PFSK-1 (cell line): ENCODE results near the gene ALOX12B.

Source experiments
- FOXP2 ChIP-seq: optimal IDR thresholded peaks from 2 replicates; pipeline ENCODE3; 2011; ENCODE audit warnings: borderline replicate concordance, control low read depth, inconsistent platforms; ENCODE audit not compliant: insufficient read depth; ENCODE audit errors: extremely low read length, extremely low read depth
- POLR2AphosphoS5 ChIP-seq: IDR thresholded peaks from 2 replicates; pipeline ENCODE4 v1.6.1; 2012; ENCODE audit warnings: low read depth, mild to moderate bottlenecking, control low read depth, low read length, moderate library complexity
- REST ChIP-seq, 2 experiments: IDR thresholded peaks; 2 replicates each; pipeline versions ENCODE4 v1.6.1 to v1.8.0; 2011 to 2012; ENCODE audit warnings: low read depth in 2 of 2, low read length in 2 of 2, control low read depth in 1 of 2, inconsistent platforms in 1 of 2, mild to moderate bottlenecking in 1 of 2, moderate library complexity in 1 of 2; ENCODE audit not compliant: insufficient read depth in 1 of 2
- SIN3A ChIP-seq: IDR thresholded peaks from 2 replicates; pipeline ENCODE4 v1.6.1; 2012; ENCODE audit warnings: mild to moderate bottlenecking, low read length, moderate library complexity, borderline replicate concordance; ENCODE audit not compliant: insufficient read depth
- TAF1 ChIP-seq: IDR thresholded peaks from 2 replicates; pipeline ENCODE4 v1.6.1; 2012; ENCODE audit warnings: low read length, control low read depth, borderline replicate concordance; ENCODE audit not compliant: insufficient read depth

The ALOX12B gene

DNA sequence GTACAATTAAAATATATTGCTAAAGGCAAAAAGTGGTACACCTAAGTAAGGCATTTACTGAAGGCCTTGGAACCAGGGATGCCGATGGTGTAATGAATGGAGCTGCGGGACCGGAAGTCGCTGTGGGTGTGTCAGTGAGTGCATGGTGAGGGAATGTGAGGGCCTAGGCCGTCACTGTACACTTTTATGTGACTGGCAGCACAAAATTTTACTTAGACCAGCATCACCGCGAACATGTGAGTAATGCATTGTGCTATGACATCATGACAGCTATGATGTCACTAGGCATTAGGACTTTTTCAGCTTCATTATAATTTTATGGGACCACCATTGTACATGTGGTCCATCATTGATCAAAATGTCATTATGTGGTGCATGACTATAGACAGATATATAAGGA, 33.9 kb downstream of the ALOX12B start:
- TF ChIP-seq SIN3A (no peak), TAF1 (no peak), POLR2AphosphoS5 (no peak), FOXP2 (no peak), REST (IDR thresholded peaks at IDR 0.05; ENCODE audit: insufficient read depth in 1 of 2, low read depth in 2 of 2, low read length in 2 of 2) (no peak)

- TF ChIP-seq FOXP2 (no peak), REST (IDR thresholded peaks at IDR 0.05; ENCODE audit: insufficient read depth in 1 of 2, low read depth in 2 of 2, low read length in 2 of 2) (no peak), POLR2AphosphoS5 (no peak), SIN3A (no peak), TAF1 (no peak)
These were observed 35.0 kb downstream of the ALOX12B start for GRCh38 chr17:8052256-8053252.

DNA sequence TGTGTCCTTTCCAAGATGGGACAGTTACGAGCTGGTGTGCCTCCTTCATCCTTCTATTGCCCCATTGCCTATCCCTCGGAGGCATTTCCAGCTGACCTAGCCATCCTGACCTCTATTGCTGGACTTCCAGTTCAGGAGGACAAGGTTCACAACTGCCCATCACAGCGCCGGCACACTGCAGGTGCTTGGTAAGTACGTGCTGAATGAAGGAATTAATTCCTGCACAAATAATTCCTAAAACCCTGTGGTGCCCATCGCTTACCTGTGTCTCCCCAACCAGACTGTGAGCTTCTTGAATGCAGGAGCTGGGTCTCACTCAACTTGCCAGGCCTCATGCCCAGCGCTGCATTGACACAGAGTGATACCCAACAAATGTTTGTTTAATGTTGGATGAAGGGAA, 35.7 kb downstream of the ALOX12B start:
- no peak for TF ChIP-seq FOXP2

- TF ChIP-seq POLR2AphosphoS5 (no peak), SIN3A (no peak), REST (IDR thresholded peaks at IDR 0.05; ENCODE audit: insufficient read depth in 1 of 2, low read depth in 2 of 2, low read length in 2 of 2) (no peak), FOXP2 (no peak), TAF1 (no peak)
These were observed 38.8 kb downstream of the ALOX12B start for GRCh38 chr17:8048736-8049135.

DNA sequence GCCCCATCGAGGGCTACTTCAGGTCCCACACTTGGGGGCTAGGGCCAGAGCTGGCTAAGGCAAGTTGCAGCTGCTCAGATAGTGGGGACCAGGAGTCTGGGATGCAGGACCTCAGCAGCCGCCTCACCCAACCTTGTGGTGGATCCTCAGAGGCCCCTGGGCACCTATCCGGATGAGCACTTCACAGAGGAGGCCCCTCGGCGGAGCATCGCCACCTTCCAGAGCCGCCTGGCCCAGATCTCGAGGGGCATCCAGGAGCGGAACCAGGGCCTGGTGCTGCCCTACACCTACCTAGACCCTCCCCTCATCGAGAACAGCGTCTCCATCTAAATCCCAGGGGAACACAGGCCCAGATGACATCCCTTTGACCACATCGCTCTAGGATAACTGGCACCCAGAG, 39.3 kb downstream of the ALOX12B start:
- TF ChIP-seq TAF1 (no peak), FOXP2 (no peak), SIN3A (no peak), POLR2AphosphoS5 (no peak), REST (IDR thresholded peaks at IDR 0.05; ENCODE audit: insufficient read depth in 1 of 2, low read depth in 2 of 2, low read length in 2 of 2) (no peak)
